GM12892 (cell line): ENCODE measurements around the gene PAPOLG.

Experiments used
- POLR2A ChIP-seq: IDR thresholded peaks from 2 replicates; pipeline ENCODE4 v1.6.1; 2011; ENCODE audit warnings: low read depth, low read length, control low read depth
- POLR2AphosphoS5 ChIP-seq: IDR thresholded peaks from 2 replicates; pipeline ENCODE4 v1.6.1; 2011; ENCODE audit warnings: low read depth, low read length, control low read depth
- TAF1 ChIP-seq: IDR thresholded peaks from 2 replicates; pipeline ENCODE4 v1.6.1; 2011; ENCODE audit warnings: low read depth, mild to moderate bottlenecking, control low read depth, low read length, borderline replicate concordance

DNA sequence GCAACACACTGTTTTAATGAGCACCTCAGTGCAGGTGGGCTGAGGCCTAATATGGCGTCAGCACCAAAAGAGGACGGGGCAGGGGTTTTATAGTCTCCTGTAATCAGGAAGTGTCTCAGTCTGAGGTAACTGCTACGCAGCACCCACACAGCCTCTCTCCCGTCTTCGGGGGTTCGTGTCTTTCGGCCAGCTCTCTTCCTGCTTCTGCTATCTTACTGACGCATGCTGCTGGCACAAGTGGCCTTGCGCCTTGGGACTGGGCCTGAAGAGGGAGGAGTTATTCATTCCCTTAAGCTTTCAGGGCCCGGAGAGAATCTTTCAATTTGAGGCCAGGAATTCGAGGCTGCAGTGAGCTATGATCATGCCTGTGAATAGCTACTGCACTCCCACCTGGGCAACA lies 14.5 kb upstream of the PAPOLG start:
- no peak for TF ChIP-seq POLR2A
- no peak for TF ChIP-seq POLR2AphosphoS5
- no peak for TF ChIP-seq TAF1
